Spleen (tissue), 11 donors: Measurements from ENCODE around the gene ADCY1. TPM values are rescaled to one million over a fixed set of nuclear protein-coding genes. Genes with fewer than 3 reads are reported as not detected.

Source experiments
- DNase-seq: peaks from one replicate; pipeline ENCODE4 v3.0.0-alpha.2; 2020
- H3K27ac ChIP-seq, 8 donors: fragments of 200-600 bp; sonication (generic) in 7 of 8; 1 replicate in 4 of 8; 2 replicates in 4 of 8; pipeline versions ENCODE4 v1.5.0 to v1.8.0; 2016 to 2021; ENCODE audit warnings: inconsistent platforms in 4 of 8, mild to moderate bottlenecking in 4 of 8, moderate library complexity in 1 of 8
- H3K27me3 ChIP-seq, 7 donors: fragments of 200-600 bp; sonication (generic) in 6 of 7; replicated peaks in 1 of 7; 1 replicate in 4 of 7; 2 replicates in 3 of 7; pipeline versions ENCODE4 v1.5.0 to v1.8.0; 2016 to 2021; ENCODE audit warnings: inconsistent platforms in 3 of 7, mild to moderate bottlenecking in 1 of 7
- H3K36me3 ChIP-seq, 6 donors: fragments of 200-600 bp; sonication (generic) in 5 of 6; 1 replicate in 4 of 6; 2 replicates in 2 of 6; pipeline versions ENCODE4 v1.5.0 to v1.8.0; 2016 to 2021; ENCODE audit warnings: inconsistent platforms in 2 of 6
- H3K4me1 ChIP-seq, 6 donors: fragments of 200-600 bp; sonication (generic) in 5 of 6; 1 replicate in 3 of 6; 2 replicates in 3 of 6; pipeline versions ENCODE4 v1.5.0 to v1.8.0; 2016 to 2021; ENCODE audit warnings: inconsistent platforms in 3 of 6
- H3K4me3 ChIP-seq, 8 donors: fragments of 200-600 bp; sonication (generic) in 7 of 8; 1 replicate in 4 of 8; 2 replicates in 4 of 8; pipeline versions ENCODE4 v1.5.0 to v1.8.0; 2016 to 2021; ENCODE audit warnings: inconsistent platforms in 4 of 8, mild to moderate bottlenecking in 4 of 8, moderate library complexity in 2 of 8
- H3K9me3 ChIP-seq, 8 donors: fragments of 200-600 bp; sonication (generic) in 7 of 8; 1 replicate in 4 of 8; 2 replicates in 4 of 8; pipeline versions ENCODE4 v1.5.0 to v1.8.0; 2016 to 2021; ENCODE audit warnings: inconsistent platforms in 4 of 8
- POLR2A ChIP-seq, 3 donors: fragments of 450-650 bp; IDR thresholded peaks; one replicate each; pipeline ENCODE4 v1.5.1; 2017; ENCODE audit warnings: antibody characterized with exemption in 3 of 3, mild to moderate bottlenecking in 1 of 3
- POLR2AphosphoS5 ChIP-seq, 3 donors: sonication (generic); formaldehyde crosslinking; IDR thresholded peaks; one replicate each; pipeline ENCODE4 v1.5.1; 2017; ENCODE audit warnings: antibody characterized with exemption in 3 of 3
- WGBS, 5 donors: extraction: QIAGEN DNeasy Blood & Tissue Kit in 3 of 5; methylation state at CpG; one replicate each; pipeline versions ENCODE4 v1.1.5 to v1.1.7; 2013 to 2018; 5-methylcytosine and 5-hydroxymethylcytosine counted together
- intact Hi-C: fragments of 100-400 bp; cut with DNase I; formaldehyde crosslinking; loops from one replicate; pipeline ENCODE4 v1.15.0; 2023; ENCODE audit warnings: low total_unique reads
- polyA plus RNA-seq, 3 donors: library from polyadenylated mRNA; stranded (reverse); fragments of 200-250 nt; gene quantifications; one replicate each; pipeline ENCODE4 v1.2.1, GENCODE V29; 2013
- total RNA-seq, 7 donors: library from RNA; depleted of rRNA in 3 of 7; stranded (reverse); fragments of >200 nt in 3 of 7; fragmentation: NEBNext Ultra II Directional in 4 of 7; extraction: Animal tissue kit (Norgen Biotek cat#: 25700) in 4 of 7; gene quantifications; one replicate each; pipeline versions ENCODE4 v1.1.0 to v1.2.1, GENCODE V29; 2016 to 2021
- TF ChIP-seq, protein P1 (sequence below), 11 experiments: fragments of 200-600 bp in 7 of 11; fragments of 450-650 bp in 4 of 11; sonication (generic) in 4 of 11; IDR thresholded peaks in 8 of 11; conservative IDR thresholded peaks in 3 of 11; 1 replicate in 7 of 11; 2 replicates in 4 of 11; pipeline versions ENCODE4 v1.4.0 to v1.8.0; 2016 to 2021; ENCODE audit warnings: antibody characterized with exemption in 11 of 11, inconsistent platforms in 4 of 11, mild to moderate bottlenecking in 1 of 11
- donor health status: healthy with polysubstance abuse.
- donor health status: DM: no; HTN: no; CAD: no; lungs with moderate emphysema.
- donor health status: DM: no; HTN: no; CAD: no.
- donor health status: Bipolar disorder and iron deficiency.
- donor health status: healthy.
- donor health status: DM: no; HTN: no; CAD: no.
- donor health status: DM: yes; HTN: yes; CAD: no.

The ADCY1 gene
- total and polyA plus RNA-seq, 10 donors, result 0.05 to 6.6 (median 1.8) TPM

DNA sequence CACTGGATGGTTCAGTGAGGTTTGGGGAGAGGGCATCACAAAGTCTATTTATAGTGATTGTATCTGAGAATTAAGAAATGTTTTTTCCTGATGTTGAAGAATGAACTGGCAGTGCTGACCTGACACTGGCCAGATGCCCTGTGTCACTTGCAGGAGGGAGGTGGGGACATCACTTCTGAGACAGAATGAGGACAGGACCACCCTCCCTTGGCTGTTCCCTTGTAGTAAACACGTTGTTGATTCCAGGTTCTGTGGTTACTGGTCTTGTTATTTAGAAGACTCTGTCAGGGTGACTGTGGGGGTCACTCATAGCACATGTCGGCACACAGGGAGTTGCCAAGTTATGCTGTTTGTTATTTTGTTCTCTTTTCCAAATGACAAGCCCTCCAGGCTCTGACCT is 126.4 kb downstream of the ADCY1 start:
- peak; percentile 65 for DNase-seq
- H3K9me3 ChIP-seq, result no peaks in the 10 kb centered on the region
- H3K4me1 ChIP-seq, result no peaks in the 10 kb centered on the region
- TF ChIP-seq POLR2AphosphoS5 (IDR thresholded peaks at IDR 0.05), result peak in 2 of 3 donors; percentile 20 to 57
- TF ChIP-seq POLR2A (IDR thresholded peaks at IDR 0.05), result no peak
- TF ChIP-seq, protein P1, sequence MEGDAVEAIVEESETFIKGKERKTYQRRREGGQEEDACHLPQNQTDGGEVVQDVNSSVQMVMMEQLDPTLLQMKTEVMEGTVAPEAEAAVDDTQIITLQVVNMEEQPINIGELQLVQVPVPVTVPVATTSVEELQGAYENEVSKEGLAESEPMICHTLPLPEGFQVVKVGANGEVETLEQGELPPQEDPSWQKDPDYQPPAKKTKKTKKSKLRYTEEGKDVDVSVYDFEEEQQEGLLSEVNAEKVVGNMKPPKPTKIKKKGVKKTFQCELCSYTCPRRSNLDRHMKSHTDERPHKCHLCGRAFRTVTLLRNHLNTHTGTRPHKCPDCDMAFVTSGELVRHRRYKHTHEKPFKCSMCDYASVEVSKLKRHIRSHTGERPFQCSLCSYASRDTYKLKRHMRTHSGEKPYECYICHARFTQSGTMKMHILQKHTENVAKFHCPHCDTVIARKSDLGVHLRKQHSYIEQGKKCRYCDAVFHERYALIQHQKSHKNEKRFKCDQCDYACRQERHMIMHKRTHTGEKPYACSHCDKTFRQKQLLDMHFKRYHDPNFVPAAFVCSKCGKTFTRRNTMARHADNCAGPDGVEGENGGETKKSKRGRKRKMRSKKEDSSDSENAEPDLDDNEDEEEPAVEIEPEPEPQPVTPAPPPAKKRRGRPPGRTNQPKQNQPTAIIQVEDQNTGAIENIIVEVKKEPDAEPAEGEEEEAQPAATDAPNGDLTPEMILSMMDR (IDR thresholded peaks at IDR 0.05 in 8 of 11, conservative IDR thresholded peaks at IDR 0.05 in 3 of 11), result no peak
- H3K36me3 ChIP-seq, result no peaks in the 10 kb centered on the region
- H3K27me3 ChIP-seq, result peaks cover 0 to 16% (median 0%) of the 10 kb centered on the region in 7 donors
- H3K27ac ChIP-seq, result peak overlapping the region in 5 of 8 donors; percentile 55 to 74 (median 69)
- intact Hi-C loops, result no loop called here
- no peak overlapping the region for H3K4me3 ChIP-seq
- 29 to 46% (median 43%) methylated on average over 2 of the region's 2 CpGs for WGBS, 5 donors

DNA sequence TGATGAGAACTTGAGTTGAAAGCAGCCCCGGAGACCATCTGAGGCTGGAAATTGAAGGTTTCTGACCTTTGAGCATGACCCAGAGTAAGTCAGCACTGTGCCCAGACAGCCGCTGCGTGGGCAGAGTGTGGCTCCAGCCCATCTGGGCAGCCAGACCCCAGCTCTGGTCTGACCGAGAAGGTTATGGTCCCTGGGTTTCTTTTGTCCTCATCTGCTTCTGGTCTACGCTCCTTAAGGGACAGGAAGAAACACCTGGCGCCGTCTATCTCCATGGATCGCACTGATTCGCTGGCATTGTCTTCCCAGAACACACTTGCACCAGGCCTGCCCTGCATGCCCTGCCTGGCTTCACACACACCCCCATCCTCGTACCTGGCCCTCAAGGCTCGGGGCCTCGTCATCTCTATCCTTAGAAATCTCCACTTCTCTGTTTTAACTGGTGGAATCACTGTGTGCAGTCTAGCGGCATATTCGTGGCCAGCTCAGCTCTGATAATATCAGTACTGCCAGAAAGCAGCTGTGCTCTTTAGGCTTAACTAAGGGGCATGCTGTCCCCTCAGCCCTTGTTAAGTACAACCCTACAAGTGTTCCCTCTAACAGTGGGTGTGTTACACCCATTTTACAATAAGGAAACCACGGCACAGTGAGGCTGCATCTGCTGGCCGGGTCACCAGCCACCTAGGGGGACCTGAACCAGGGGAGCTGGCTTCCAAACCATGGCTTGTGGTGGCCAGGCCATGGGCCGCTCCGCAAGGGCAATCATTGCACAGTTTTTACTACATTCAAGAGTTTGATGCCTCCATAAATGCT is 127.7 kb downstream of the ADCY1 start:
- Histone ChIP-seq H3K27ac (peak overlapping the region in 4 of 8 donors; percentile 39 to 69 (median 60)), H3K9me3 (no peaks in the 10 kb centered on the region), H3K36me3 (no peaks in the 10 kb centered on the region), H3K4me3 (no peak overlapping the region), H3K4me1 (no peaks in the 10 kb centered on the region), H3K27me3 (peaks cover 0 to 16% (median 0%) of the 10 kb centered on the region in 7 donors)
- TF ChIP-seq POLR2AphosphoS5 (IDR thresholded peaks at IDR 0.05) (peak in 1 of 3 donors; percentile 4), POLR2A (IDR thresholded peaks at IDR 0.05) (no peak)
- TF ChIP-seq, protein P1 (IDR thresholded peaks at IDR 0.05 in 8 of 11, conservative IDR thresholded peaks at IDR 0.05 in 3 of 11), result no peak
- 77 to 81% (median 81%) methylated on average over 18 of the region's 18 CpGs for WGBS, 5 donors
- intact Hi-C loops, result no loop called here
- DNase-seq, result peak; percentile 52

DNA sequence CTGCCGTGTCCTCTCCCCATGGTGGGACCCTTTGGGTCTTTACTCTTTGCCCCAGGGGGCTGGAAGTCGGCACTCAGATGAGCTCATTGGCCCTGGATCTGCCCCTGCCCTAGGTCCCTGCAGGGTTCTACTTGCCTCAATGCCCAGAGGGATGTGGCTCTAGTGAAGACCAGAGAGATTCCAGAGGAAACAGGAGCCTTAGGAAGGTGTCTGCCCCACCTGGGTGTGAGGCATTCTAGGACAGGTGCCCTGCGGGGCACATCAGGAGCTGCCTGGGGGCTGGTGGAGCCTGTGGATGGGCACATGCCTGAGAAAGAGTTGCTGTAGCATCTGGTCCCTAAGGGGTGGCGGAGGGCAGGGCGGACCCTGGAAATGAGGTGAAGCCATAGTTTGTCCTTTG is 128.6 kb downstream of the ADCY1 start:
- intact Hi-C loops, result no loop called here
- H3K27ac ChIP-seq, result peak overlapping the region in 4 of 8 donors; percentile 39 to 69 (median 60)
- DNase-seq, result peak; percentile 37

More for the DNA sequence above, 128.6 kb downstream of the ADCY1 start:
- no peaks in the 10 kb centered on the region for H3K4me1 ChIP-seq
- H3K36me3 ChIP-seq, result no peaks in the 10 kb centered on the region
- no peaks in the 10 kb centered on the region for H3K9me3 ChIP-seq
- no peak overlapping the region for H3K4me3 ChIP-seq
- H3K27me3 ChIP-seq, result peaks cover 0 to 16% (median 0%) of the 10 kb centered on the region in 7 donors
- TF ChIP-seq POLR2AphosphoS5 (IDR thresholded peaks at IDR 0.05), result no peak
- TF ChIP-seq POLR2A (IDR thresholded peaks at IDR 0.05), result no peak
- TF ChIP-seq, protein P1 (IDR thresholded peaks at IDR 0.05 in 8 of 11, conservative IDR thresholded peaks at IDR 0.05 in 3 of 11), result no peak
- 89 to 96% (median 92%) methylated on average over 4 to 5 of the region's 5 CpGs for WGBS, 5 donors
